NCI-H1417 treated with DMSO at 0.1 percent for 48 hours (cell line): ENCODE data around the gene TRABD2B.

Source experiments
- DNase-seq: peaks from one replicate; lab custom pipeline; 2025; lab: John Stamatoyannopoulos, UW

The TRABD2B gene

GRCh38 chr1:48021792-48022191 lies 24.6 kb upstream of the TRABD2B start:
- DNase-seq, result no peak

GRCh38 chr1:48019714-48020315 lies 22.6 kb upstream of the TRABD2B start:
- no peak for DNase-seq

GRCh38 chr1:48018799-48019198 lies 21.6 kb upstream of the TRABD2B start:
- DNase-seq, result no peak

- DNase-seq, result no peak
These were observed 20.5 kb upstream of the TRABD2B start for GRCh38 chr1:48017716-48018115.

GRCh38 chr1:48016515-48016914 lies 19.3 kb upstream of the TRABD2B start:
- no peak for DNase-seq

GRCh38 chr1:48013270-48013669 lies 16.1 kb upstream of the TRABD2B start:
- no peak for DNase-seq

- DNase-seq, result no peak
These were observed 9.9 kb upstream of the TRABD2B start for GRCh38 chr1:48007047-48007446.

GRCh38 chr1:48006264-48006663 lies 9.1 kb upstream of the TRABD2B start:
- DNase-seq, result no peak

- DNase-seq, result no peak
These were observed 8.3 kb upstream of the TRABD2B start for GRCh38 chr1:48005253-48006117.

GRCh38 chr1:48003741-48004531 lies 6.8 kb upstream of the TRABD2B start:
- no peak for DNase-seq

- no peak for DNase-seq
These were observed 5.0 kb upstream of the TRABD2B start for GRCh38 chr1:48002142-48002541.

- no peak for DNase-seq
These were observed 4.5 kb upstream of the TRABD2B start for GRCh38 chr1:48001696-48002095.

- DNase-seq, result no peak
These were observed 3.7 kb upstream of the TRABD2B start for GRCh38 chr1:48000883-48001282.

- DNase-seq, result no peak
These were observed 1.9 kb upstream of the TRABD2B start for GRCh38 chr1:47999097-47999496.

- no peak for DNase-seq
These were observed 1.3 kb upstream of the TRABD2B start for GRCh38 chr1:47998396-47998990.

GRCh38 chr1:47996406-47997226 lies 569 bp downstream of the TRABD2B start:
- no peak for DNase-seq

- no peak for DNase-seq
These were observed 1.2 kb downstream of the TRABD2B start for GRCh38 chr1:47996060-47996405.

GRCh38 chr1:47995306-47996050 lies 1.7 kb downstream of the TRABD2B start:
- no peak for DNase-seq

GRCh38 chr1:47993881-47994625 lies 3.1 kb downstream of the TRABD2B start:
- DNase-seq, result no peak

GRCh38 chr1:47993416-47993740 lies 3.8 kb downstream of the TRABD2B start:
- no peak for DNase-seq
